Measurements from ENCODE around the gene IL1R2. TPM values are rescaled to one million over a fixed set of nuclear protein-coding genes. Genes with fewer than 3 reads are reported as not detected.

Gene IL1R2
- total and polyA plus RNA-seq, 2 of the 13 experiments (the other 11 are each of a cell fraction or from before 2014, with no cell fraction given) = 3.6 to 7.3 TPM

- Histone ChIP-seq H3K4me2 (ENCODE audit: low read depth, low read length) (no peak overlapping the region), H3K27me3 (ENCODE audit: control insufficient read depth in 1 of 2, insufficient read depth in 2 of 2, low read length in 2 of 2) (no peaks in the 10 kb centered on the region), H3K4me1 (ENCODE audit: insufficient read depth, low read length) (peaks cover 83% of the 10 kb centered on the region), H3K79me2 (ENCODE audit: insufficient read depth, low read length) (peaks cover 2% of the 10 kb centered on the region), H3K4me3 (replicated peaks in 1 of 3; ENCODE audit: insufficient read depth in 1 of 3, low read depth in 2 of 3, low read length in 3 of 3) (no peak overlapping the region), H3K9ac (ENCODE audit: insufficient read depth, low read depth, low read length) (no peak overlapping the region), H4K20me1 (ENCODE audit: insufficient read depth, low read length) (no peaks in the 10 kb centered on the region), H2AFZ (ENCODE audit: low read length) (no peak overlapping the region), H3K9me3 (ENCODE audit: low read length) (peaks cover 21% of the 10 kb centered on the region), H3K36me3 (replicated peaks in 1 of 2; ENCODE audit: control insufficient read depth in 1 of 2, insufficient read depth in 2 of 2, low read length in 2 of 2) (no peaks in the 10 kb centered on the region), H3K27ac (ENCODE audit: extremely low read length, insufficient read depth, low read length) (peak overlapping the region; percentile 71)
- POLR2A ChIA-PET = interaction anchor here (1.2 kb wide), 1 partner anchor 9 kb away, joined by 4 read pairs; no protein-coding TSS in a partner anchor
- no TSS peak for BruUV-seq (replicated peaks)
- TF ChIP-seq TEAD2 (CRISPR knock-in tag; IDR thresholded peaks at IDR 0.05) (no peak), MED13 (CRISPR knock-in tag; IDR thresholded peaks at IDR 0.05) (no peak), HNF1A (IDR thresholded peaks at IDR 0.05; ENCODE audit: low read depth) (no peak), HNF1A (CRISPR knock-in tag; IDR thresholded peaks at IDR 0.05; ENCODE audit: borderline replicate concordance) (no peak), ZNF256 (CRISPR knock-in tag; conservative IDR thresholded peaks at IDR 0.05) (no peak), ARHGAP35 (CRISPR knock-in tag; IDR thresholded peaks at IDR 0.05; ENCODE audit: borderline replicate concordance) (no peak), SPEN (CRISPR knock-in tag; IDR thresholded peaks at IDR 0.05; ENCODE audit: low read depth) (no peak), RFXAP (CRISPR knock-in tag; IDR thresholded peaks at IDR 0.05; ENCODE audit: borderline replicate concordance) (no peak), RBAK (CRISPR knock-in tag; IDR thresholded peaks at IDR 0.05) (no peak), ZNF264 (CRISPR knock-in tag; IDR thresholded peaks at IDR 0.05) (no peak), ZNF205 (CRISPR knock-in tag; IDR thresholded peaks at IDR 0.05) (no peak), CC2D1A (CRISPR knock-in tag; IDR thresholded peaks at IDR 0.05) (no peak), ZKSCAN5 (CRISPR knock-in tag; IDR thresholded peaks at IDR 0.05) (no peak), ZFP36 (IDR thresholded peaks at IDR 0.05; ENCODE audit: borderline replicate concordance, low read depth, low read length, partially characterized antibody) (no peak), ZNF570 (CRISPR knock-in tag; IDR thresholded peaks at IDR 0.05; ENCODE audit: borderline replicate concordance) (no peak), ZNF615 (CRISPR knock-in tag; IDR thresholded peaks at IDR 0.05; ENCODE audit: borderline replicate concordance) (no peak), FIP1L1 (IDR thresholded peaks at IDR 0.05; ENCODE audit: borderline replicate concordance, insufficient read depth, low read depth, low read length) (no peak)
- FAIRE-seq = no peak
- intact Hi-C loops (cut with micrococcal nuclease; ENCODE audit: unreplicated experiment) (no loop called here), in situ Hi-C loops (cut with HindIII; ENCODE audit: extremely low pct_ligation_motif_present, low pct_unique_long_range_greater_than_20kb) (no loop called here)
- ATAC-seq = no peak
- CTCF ChIA-PET (ENCODE audit: low intra/inter-chr PET ratio, low total read pairs) = no interaction called here
- no peak for DNase-seq (ENCODE audit: low spot score)
- WGBS (ENCODE audit: low lambda C conversion rate) = 66% methylated on average over 6 of the region's 6 CpGs
Observed at GRCh38 chr2:102066554-102066953, 74.8 kb downstream of the IL1R2 start.
